ENCODE results near the gene SF1. TPM values are rescaled to one million over a fixed set of nuclear protein-coding genes. Genes with fewer than 3 reads are reported as not detected.

The SF1 gene
- total RNA-seq, 3 donors from 2014 or later (not counting 1 experiment from before 2014, with no cell fraction given), result 841 to 864 (median 845) TPM

GRCh38 chr11:64751136-64751535, 27.2 kb downstream of the SF1 start:
- H3K4me1 ChIP-seq (ENCODE audit: control insufficient read depth, insufficient read depth, low read length), result peaks cover 32% of the 10 kb centered on the region
- 82% methylated on average over 9 of the region's 9 CpGs for WGBS (ENCODE audit: insufficient coverage)
- no peak overlapping the region for H3K4me3 ChIP-seq (ENCODE audit: low read length)
- H3K36me3 ChIP-seq (ENCODE audit: control insufficient read depth, insufficient read depth, low read length), result peaks cover 24% of the 10 kb centered on the region
- H3K27me3 ChIP-seq (ENCODE audit: control insufficient read depth, insufficient read depth, low read length), result no peaks in the 10 kb centered on the region
- TF ChIP-seq CTCF (IDR thresholded peaks at IDR 0.05), result no peak
- intact Hi-C loops (cut with micrococcal nuclease), result no loop called here
- Mint-ChIP-seq H3K27ac (no peak overlapping the region), H3K4me3 (no peak overlapping the region), H3K4me1 (peaks cover 20 to 34% of the 10 kb centered on the region in 2 donors), H3K36me3 (no peaks in the 10 kb centered on the region), H3K27me3 (ENCODE audit: low read depth in 2 of 2) (no peaks in the 10 kb centered on the region), H3K9me3 (no peaks in the 10 kb centered on the region)
- H3K9me3 ChIP-seq (ENCODE audit: control insufficient read depth, insufficient read depth, low read length), result no peaks in the 10 kb centered on the region
- DNase-seq, result no peak
- H3K27ac ChIP-seq (ENCODE audit: low read length), result no peak overlapping the region
- peak in 1 of 3 donors; percentile 47 for ATAC-seq

GRCh38 chr11:64750361-64751054, 27.8 kb downstream of the SF1 start:
- peak overlapping the region in 1 of 2 donors; percentile 29 for H3K27ac Mint-ChIP-seq
- no peaks in the 10 kb centered on the region for H3K9me3 ChIP-seq (ENCODE audit: control insufficient read depth, insufficient read depth, low read length)
- intact Hi-C loops (cut with micrococcal nuclease), result no loop called here
- no peaks in the 10 kb centered on the region for H3K27me3 ChIP-seq (ENCODE audit: control insufficient read depth, insufficient read depth, low read length)
- H3K36me3 ChIP-seq (ENCODE audit: control insufficient read depth, insufficient read depth, low read length), result peaks cover 24% of the 10 kb centered on the region
- H3K36me3 Mint-ChIP-seq, result no peaks in the 10 kb centered on the region
- ATAC-seq (no peak), DNase-seq (peak in 1 of 2 donors; percentile 57)
- H3K4me1 ChIP-seq (ENCODE audit: control insufficient read depth, insufficient read depth, low read length), result peaks cover 38% of the 10 kb centered on the region
- no peak overlapping the region for H3K4me3 Mint-ChIP-seq
- H3K4me3 ChIP-seq (ENCODE audit: low read length), result no peak overlapping the region
- H3K4me1 Mint-ChIP-seq, result peaks cover 22 to 40% of the 10 kb centered on the region in 2 donors
- H3K27me3 Mint-ChIP-seq (ENCODE audit: low read depth in 2 of 2), result no peaks in the 10 kb centered on the region
- no peak overlapping the region for H3K27ac ChIP-seq (ENCODE audit: low read length)
- WGBS (ENCODE audit: insufficient coverage), result 93% methylated on average over 9 of the region's 13 CpGs
- no peak for TF ChIP-seq CTCF (IDR thresholded peaks at IDR 0.05)
- no peaks in the 10 kb centered on the region for H3K9me3 Mint-ChIP-seq

GRCh38 chr11:64747961-64748665, 30.2 kb downstream of the SF1 start:
- no peak for ATAC-seq
- Mint-ChIP-seq H3K27me3 (ENCODE audit: low read depth in 2 of 2) (no peaks in the 10 kb centered on the region), H3K4me1 (peaks cover 31 to 52% of the 10 kb centered on the region in 2 donors), H3K36me3 (no peaks in the 10 kb centered on the region), H3K27ac (peak overlapping the region; percentile 37 to 54), H3K4me3 (peak overlapping the region; percentile 51), H3K9me3 (no peaks in the 10 kb centered on the region)
- H3K9me3 ChIP-seq (ENCODE audit: control insufficient read depth, insufficient read depth, low read length), result no peaks in the 10 kb centered on the region
- 95% methylated on average over 15 of the region's 15 CpGs for WGBS (ENCODE audit: insufficient coverage)
- TF ChIP-seq CTCF (IDR thresholded peaks at IDR 0.05), result no peak
- no peak overlapping the region for H3K27ac ChIP-seq (ENCODE audit: low read length)
- no peaks in the 10 kb centered on the region for H3K27me3 ChIP-seq (ENCODE audit: control insufficient read depth, insufficient read depth, low read length)
- no peak for DNase-seq
- H3K36me3 ChIP-seq (ENCODE audit: control insufficient read depth, insufficient read depth, low read length), result peaks cover 18% of the 10 kb centered on the region
- peaks cover 48% of the 10 kb centered on the region for H3K4me1 ChIP-seq (ENCODE audit: control insufficient read depth, insufficient read depth, low read length)
- intact Hi-C loops (cut with micrococcal nuclease), result no loop called here
- H3K4me3 ChIP-seq (ENCODE audit: low read length), result no peak overlapping the region
